Activated CD4-positive, alpha-beta memory T cell treated with anti-CD3 and anti-CD28 coated beads, Interleukin-2, amount 10 ng/mL, durations not matched to agents 7 days and 5 days (primary cell): ENCODE measurements around the gene PPM1H. TPM values are rescaled to one million over a fixed set of nuclear protein-coding genes. Genes with fewer than 3 reads are reported as not detected.

Source experiments
- CTCF ChIA-PET: fragments of 350-600 bp; sonication (Branson Sonifier 250); formaldehyde crosslinking; loops from one replicate; lab custom pipeline; 2021; ENCODE audit warnings: antibody characterized with exemption, inconsistent platforms; lab: Charles Lee
- POLR2A ChIA-PET: fragments of 350-600 bp; sonication (Branson Sonifier 250); formaldehyde crosslinking; loops from one replicate; lab custom pipeline; 2021; ENCODE audit warnings: antibody characterized with exemption; lab: Charles Lee
- DNase-seq: peaks from one replicate; pipeline ENCODE4 v3.0.0-alpha.2; 2020
- H3K27ac Mint-ChIP-seq: one replicate; pipeline ENCODE4 v1.8.0; 2021; ENCODE audit warnings: mild to moderate bottlenecking, mixed read lengths
- H3K27me3 Mint-ChIP-seq: one replicate; pipeline ENCODE4 v1.8.0; 2021; ENCODE audit warnings: mixed read lengths
- H3K36me3 Mint-ChIP-seq: one replicate; pipeline ENCODE4 v1.8.0; 2021; ENCODE audit warnings: low read depth, mixed read lengths
- H3K4me1 Mint-ChIP-seq: one replicate; pipeline ENCODE4 v1.8.0; 2021; ENCODE audit warnings: mixed read lengths
- H3K4me3 Mint-ChIP-seq: one replicate; pipeline ENCODE4 v1.8.0; 2021; ENCODE audit warnings: mild to moderate bottlenecking, mixed read lengths
- H3K9me3 Mint-ChIP-seq: one replicate; pipeline ENCODE4 v1.8.0; 2021; ENCODE audit warnings: mixed read lengths
- total RNA-seq, 2 experiments: library from RNA; stranded (reverse); gene quantifications; one replicate each; pipeline ENCODE4 v1.2.3, GENCODE V29; 2021

The PPM1H gene
- total RNA-seq, 2 experiments from 2014 or later = not detected

DNA sequence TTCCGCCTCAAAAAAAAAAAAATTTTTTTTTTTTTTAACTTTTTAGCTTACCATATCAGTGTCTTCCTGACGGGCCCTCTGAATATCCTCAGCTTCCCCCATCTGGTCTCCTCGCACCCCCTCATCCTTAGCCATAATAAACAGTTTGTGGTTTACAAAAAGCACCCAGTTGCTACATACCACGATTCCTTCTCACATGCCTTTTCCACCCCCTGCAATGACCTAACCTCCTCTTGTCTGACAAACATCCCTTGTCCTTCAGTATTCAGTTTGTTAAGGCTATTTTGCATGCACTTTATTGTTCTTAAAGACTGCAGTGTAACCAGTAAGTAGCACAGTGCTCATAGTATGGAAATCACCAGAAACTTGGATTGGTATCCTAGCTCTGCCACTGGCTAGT, 88.5 kb downstream of the PPM1H start:
- POLR2A ChIA-PET = no interaction called here
- peaks cover 4% of the 10 kb centered on the region for H3K27me3 Mint-ChIP-seq
- H3K27ac Mint-ChIP-seq = no peak overlapping the region
- H3K4me1 Mint-ChIP-seq = no peaks in the 10 kb centered on the region
- DNase-seq = no peak
- H3K4me3 Mint-ChIP-seq = no peak overlapping the region
- no peaks in the 10 kb centered on the region for H3K9me3 Mint-ChIP-seq
- CTCF ChIA-PET = no interaction called here
- H3K36me3 Mint-ChIP-seq = no peaks in the 10 kb centered on the region

DNA sequence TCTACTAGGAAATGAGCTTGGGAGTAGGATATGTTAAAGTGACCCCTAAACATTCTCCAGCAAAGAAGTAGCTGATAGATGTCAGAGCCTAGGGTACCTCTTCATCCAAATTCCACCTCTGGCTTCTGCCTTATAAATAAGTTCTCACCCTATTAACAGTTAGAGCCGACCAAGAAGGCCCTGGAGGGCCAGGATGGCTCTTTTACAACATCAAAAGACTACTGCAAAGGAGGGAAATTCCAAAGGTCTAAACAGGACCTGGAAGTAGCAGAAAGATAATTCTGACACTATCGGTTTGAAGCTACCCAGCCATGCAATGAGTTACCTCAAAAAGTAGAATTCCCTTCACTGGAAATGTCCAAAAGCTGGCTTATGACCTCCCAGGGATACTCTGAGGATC, 90.0 kb downstream of the PPM1H start:
- no peaks in the 10 kb centered on the region for H3K36me3 Mint-ChIP-seq
- no peaks in the 10 kb centered on the region for H3K9me3 Mint-ChIP-seq
- H3K4me1 Mint-ChIP-seq = no peaks in the 10 kb centered on the region
- H3K27ac Mint-ChIP-seq = no peak overlapping the region
- ChIA-PET CTCF (interaction anchor here (1.2 kb wide), 1 partner anchor 10 kb away, joined by 4 read pairs; no protein-coding TSS in a partner anchor), POLR2A (no interaction called here)
- peaks cover 16% of the 10 kb centered on the region for H3K27me3 Mint-ChIP-seq
- DNase-seq = no peak
- H3K4me3 Mint-ChIP-seq = no peak overlapping the region

DNA sequence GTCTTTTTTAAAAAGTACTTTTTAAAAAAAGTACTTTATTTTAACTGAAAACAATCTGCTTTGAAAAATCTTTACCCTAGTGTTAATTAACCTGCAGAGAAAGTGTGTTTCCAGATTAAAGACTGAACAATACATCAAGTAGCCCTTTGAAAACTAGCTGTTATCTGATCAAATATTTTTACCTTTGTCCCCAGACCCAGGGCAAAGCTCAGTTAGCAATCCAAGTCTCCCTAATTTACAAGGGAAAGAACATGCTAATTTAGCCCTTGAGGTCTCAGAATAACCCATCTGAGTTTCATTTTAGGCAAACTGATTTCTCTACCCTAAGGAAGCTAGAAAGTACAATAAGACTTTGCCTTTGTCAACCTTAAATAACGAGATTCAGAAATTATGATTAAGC, 91.2 kb downstream of the PPM1H start:
- Mint-ChIP-seq H3K9me3 (no peaks in the 10 kb centered on the region), H3K27ac (no peak overlapping the region), H3K4me1 (no peaks in the 10 kb centered on the region), H3K4me3 (no peak overlapping the region), H3K36me3 (no peaks in the 10 kb centered on the region), H3K27me3 (peaks cover 18% of the 10 kb centered on the region)
- no peak for DNase-seq
- POLR2A ChIA-PET = no interaction called here
- CTCF ChIA-PET = no interaction called here

DNA sequence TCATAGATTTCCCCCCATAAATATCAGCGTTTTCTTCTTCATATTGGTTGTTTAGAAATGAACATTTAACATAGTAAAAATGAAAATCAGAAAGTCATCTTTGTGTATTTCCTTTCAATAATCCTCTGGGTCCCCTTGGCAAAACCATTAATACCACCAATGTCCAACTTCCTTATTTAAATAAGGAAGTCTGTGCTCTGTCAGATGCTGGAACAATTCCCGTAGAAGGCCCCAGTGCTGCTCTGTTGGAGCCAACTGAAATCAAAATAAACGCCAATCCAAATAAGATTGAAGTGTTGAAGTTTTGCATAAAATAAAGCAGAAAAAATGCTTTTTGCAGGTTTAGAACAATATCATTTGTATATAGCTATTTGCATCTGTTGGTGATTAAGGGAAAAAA, 93.1 kb downstream of the PPM1H start:
- H3K9me3 Mint-ChIP-seq = no peaks in the 10 kb centered on the region
- POLR2A ChIA-PET = no interaction called here
- CTCF ChIA-PET = no interaction called here
- no peaks in the 10 kb centered on the region for H3K4me1 Mint-ChIP-seq
- peaks cover 24% of the 10 kb centered on the region for H3K27me3 Mint-ChIP-seq
- no peak for DNase-seq
- no peaks in the 10 kb centered on the region for H3K36me3 Mint-ChIP-seq
- H3K27ac Mint-ChIP-seq = no peak overlapping the region
- H3K4me3 Mint-ChIP-seq = no peak overlapping the region

DNA sequence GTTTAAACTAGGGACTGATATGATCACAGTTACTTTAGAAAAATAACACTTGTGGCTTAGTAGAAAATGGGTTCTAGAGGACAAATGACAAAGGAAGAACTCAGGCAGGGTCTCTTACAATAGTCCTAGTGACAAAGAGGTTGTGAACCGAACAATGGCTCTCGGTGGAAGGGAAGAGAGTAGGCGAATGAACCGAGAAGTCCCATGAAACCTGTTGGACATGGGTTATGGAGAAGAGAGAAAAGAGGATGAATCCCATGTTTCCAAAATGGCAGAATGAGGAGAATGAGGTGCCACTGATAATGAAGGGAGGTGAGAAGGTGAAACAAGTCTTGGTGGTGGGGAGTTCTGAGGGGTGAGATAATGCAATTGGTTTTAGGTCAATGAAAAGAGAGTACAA, 94.1 kb downstream of the PPM1H start:
- H3K9me3 Mint-ChIP-seq = no peaks in the 10 kb centered on the region
- no peak overlapping the region for H3K4me3 Mint-ChIP-seq
- ChIA-PET POLR2A (no interaction called here), CTCF (no interaction called here)
- H3K36me3 Mint-ChIP-seq = no peaks in the 10 kb centered on the region
- no peak for DNase-seq
- no peaks in the 10 kb centered on the region for H3K4me1 Mint-ChIP-seq
- H3K27ac Mint-ChIP-seq = no peak overlapping the region
- peaks cover 29% of the 10 kb centered on the region for H3K27me3 Mint-ChIP-seq

DNA sequence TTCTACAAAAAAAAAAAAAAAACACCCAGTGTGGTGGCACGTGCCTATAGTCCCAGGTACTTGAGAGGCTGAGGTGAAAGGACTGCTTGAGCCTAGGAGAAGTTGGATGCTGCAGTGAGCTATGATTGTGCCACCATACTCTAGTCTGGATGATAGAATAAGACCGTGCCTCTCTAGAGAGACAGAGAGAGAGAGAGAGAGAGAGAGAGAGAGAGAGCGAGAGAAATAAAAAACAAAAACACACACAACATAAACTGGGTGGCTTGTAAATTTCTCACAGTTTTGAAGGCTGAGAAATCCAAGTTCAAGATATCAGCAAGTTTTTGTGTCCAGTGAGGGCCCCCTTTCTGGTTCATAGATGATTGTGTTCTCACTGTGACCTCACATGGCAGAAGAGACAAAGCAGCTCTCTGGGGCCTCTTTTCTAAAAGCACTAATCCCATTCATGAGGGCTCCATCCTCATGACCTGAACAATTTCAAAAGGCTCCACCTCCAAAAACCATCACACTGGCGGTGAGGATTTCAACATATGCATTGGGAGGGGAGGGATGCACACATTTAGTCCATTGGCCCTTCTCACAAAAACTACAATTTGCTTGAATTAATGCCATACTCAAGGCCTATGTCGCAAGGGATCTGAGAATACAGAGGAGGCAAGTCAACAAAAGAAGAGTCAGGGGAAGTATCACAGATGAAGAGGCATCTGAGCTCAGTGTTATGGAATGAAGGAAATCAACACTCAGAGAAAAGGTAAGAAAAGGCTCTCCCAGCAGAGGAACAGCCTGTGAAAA, 94.9 kb downstream of the PPM1H start:
- ChIA-PET POLR2A (interaction anchor here (0.7 kb wide), 1 partner anchor 455 kb away, joined by 3 read pairs; no protein-coding TSS in a partner anchor), CTCF (no interaction called here)
- Mint-ChIP-seq H3K9me3 (no peaks in the 10 kb centered on the region), H3K4me3 (no peak overlapping the region), H3K4me1 (no peaks in the 10 kb centered on the region), H3K27ac (no peak overlapping the region), H3K36me3 (no peaks in the 10 kb centered on the region), H3K27me3 (peaks cover 30% of the 10 kb centered on the region)
- DNase-seq = no peak

DNA sequence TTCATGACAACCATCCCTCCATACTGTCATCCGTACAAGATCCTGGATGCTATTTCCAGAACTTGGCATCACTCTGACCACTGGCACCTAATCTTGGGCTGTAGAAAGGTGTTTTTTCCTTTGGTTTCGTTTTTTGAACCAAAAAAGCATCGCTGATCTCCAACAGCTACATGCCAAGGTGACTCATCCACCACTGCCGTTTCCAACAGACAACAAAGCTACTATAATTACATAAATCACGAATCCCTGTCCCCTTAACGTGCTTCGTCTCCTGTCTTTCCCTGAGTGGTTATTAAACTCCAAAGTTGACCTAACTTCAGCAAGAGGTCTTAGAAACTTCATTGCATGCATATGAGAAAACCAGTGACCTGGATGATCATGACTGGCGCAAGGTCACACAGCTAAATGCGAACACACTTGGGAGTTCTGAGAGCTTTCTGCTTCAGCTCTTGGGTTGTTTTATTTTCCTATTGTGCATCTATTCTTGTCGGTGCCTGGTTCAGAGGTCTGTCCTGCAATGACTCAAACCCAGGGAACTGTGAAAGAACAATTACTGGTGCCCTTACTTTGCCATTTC, 99.9 kb downstream of the PPM1H start:
- Mint-ChIP-seq H3K36me3 (no peaks in the 10 kb centered on the region), H3K4me1 (no peaks in the 10 kb centered on the region), H3K27ac (no peak overlapping the region), H3K4me3 (no peak overlapping the region), H3K9me3 (no peaks in the 10 kb centered on the region), H3K27me3 (peaks cover 20% of the 10 kb centered on the region)
- CTCF ChIA-PET = interaction anchor here (1.0 kb wide), 1 partner anchor 10 kb away, joined by 4 read pairs; no protein-coding TSS in a partner anchor
- no peak for DNase-seq
- POLR2A ChIA-PET = no interaction called here

DNA sequence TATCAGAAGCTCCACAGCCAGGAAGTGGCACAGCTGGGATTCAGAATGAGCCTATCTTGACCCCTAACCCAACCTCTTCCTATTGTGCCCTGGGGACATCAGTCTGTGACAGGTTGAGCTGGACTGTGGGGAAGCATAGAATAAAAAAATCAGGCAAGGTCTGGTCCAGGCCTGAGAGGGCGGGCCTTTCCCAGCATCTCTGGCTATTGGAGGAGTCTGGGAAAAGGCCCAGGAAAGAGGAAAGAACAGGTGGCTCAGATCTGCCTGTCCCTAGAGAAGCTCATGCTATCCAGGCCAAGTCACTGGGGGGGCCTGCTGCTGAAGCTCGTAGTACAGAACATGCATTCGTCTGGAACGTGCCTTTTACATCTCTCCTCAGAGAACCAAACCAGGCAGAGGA, 100.5 kb downstream of the PPM1H start:
- DNase-seq = no peak
- ChIA-PET CTCF (no interaction called here), POLR2A (no interaction called here)
- no peaks in the 10 kb centered on the region for H3K36me3 Mint-ChIP-seq
- no peak overlapping the region for H3K27ac Mint-ChIP-seq
- no peaks in the 10 kb centered on the region for H3K9me3 Mint-ChIP-seq
- H3K4me1 Mint-ChIP-seq = no peaks in the 10 kb centered on the region
- peaks cover 16% of the 10 kb centered on the region for H3K27me3 Mint-ChIP-seq
- H3K4me3 Mint-ChIP-seq = no peak overlapping the region

DNA sequence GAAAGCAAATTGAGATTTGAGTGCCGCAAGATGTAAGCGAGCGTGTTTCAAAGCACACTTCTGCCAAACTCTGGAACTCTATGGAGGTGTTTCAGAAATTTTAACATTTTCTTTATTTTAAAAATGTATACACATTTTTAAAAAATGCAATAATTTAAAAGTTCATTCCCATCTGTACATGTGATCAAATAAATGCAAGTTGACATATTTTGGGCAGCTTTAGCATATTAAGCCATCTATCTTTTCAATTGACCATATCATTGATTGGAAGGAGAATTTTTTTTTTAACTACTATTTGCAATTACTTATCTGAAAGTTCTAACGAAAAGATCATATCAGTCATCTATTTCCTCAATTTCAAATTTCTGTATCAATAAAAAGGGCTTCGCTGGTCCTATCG, 101.3 kb downstream of the PPM1H start:
- Mint-ChIP-seq H3K4me3 (no peak overlapping the region), H3K27ac (no peak overlapping the region), H3K36me3 (no peaks in the 10 kb centered on the region), H3K9me3 (no peaks in the 10 kb centered on the region), H3K27me3 (peaks cover 16% of the 10 kb centered on the region), H3K4me1 (no peaks in the 10 kb centered on the region)
- ChIA-PET CTCF (interaction anchor here (0.9 kb wide), 1 partner anchor 20 kb away, joined by 3 read pairs; no protein-coding TSS in a partner anchor), POLR2A (no interaction called here)
- no peak for DNase-seq

DNA sequence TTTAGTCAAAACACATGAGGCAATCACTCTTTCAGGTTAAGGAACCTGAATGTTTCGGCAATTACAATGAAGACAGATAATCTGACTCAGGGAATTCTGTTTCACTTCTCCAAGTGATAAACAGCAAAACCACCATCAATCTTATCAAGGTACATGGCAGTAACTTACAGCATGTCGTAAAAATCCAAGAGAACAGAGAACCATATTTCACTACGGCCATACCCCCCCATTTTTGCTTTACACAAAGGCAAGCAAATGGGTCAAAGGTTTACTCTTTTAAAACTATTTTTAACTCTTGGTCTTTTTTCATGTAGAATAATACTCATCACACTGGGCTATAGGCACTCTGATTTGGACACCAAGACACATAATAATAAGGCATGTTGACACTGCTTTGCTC, 102.4 kb downstream of the PPM1H start:
- POLR2A ChIA-PET = no interaction called here
- no peak for DNase-seq
- Mint-ChIP-seq H3K27ac (no peak overlapping the region), H3K9me3 (no peaks in the 10 kb centered on the region), H3K4me3 (no peak overlapping the region), H3K4me1 (no peaks in the 10 kb centered on the region), H3K27me3 (peaks cover 12% of the 10 kb centered on the region), H3K36me3 (no peaks in the 10 kb centered on the region)
- CTCF ChIA-PET = no interaction called here

DNA sequence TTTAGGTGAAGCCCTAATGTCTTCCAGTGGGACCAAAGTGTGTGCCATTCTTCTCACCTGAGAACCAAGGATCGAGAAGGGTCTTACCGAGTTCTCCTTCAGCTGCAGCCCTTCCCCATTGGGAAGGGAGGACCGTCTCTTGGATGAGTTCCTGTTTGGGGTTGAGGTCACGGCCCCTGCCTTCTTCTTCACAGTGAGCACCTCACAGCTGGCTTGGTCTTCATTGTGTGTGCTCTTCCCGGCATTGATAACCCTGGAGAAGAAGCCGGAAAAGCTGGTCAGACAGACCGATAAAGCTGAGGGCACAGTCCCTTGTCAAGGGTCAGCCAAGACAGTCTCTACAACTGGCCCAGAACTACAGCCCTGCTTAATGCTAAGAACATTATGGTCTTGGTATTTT, 102.9 kb downstream of the PPM1H start:
- Mint-ChIP-seq H3K9me3 (no peaks in the 10 kb centered on the region), H3K4me3 (no peak overlapping the region)

DNA sequence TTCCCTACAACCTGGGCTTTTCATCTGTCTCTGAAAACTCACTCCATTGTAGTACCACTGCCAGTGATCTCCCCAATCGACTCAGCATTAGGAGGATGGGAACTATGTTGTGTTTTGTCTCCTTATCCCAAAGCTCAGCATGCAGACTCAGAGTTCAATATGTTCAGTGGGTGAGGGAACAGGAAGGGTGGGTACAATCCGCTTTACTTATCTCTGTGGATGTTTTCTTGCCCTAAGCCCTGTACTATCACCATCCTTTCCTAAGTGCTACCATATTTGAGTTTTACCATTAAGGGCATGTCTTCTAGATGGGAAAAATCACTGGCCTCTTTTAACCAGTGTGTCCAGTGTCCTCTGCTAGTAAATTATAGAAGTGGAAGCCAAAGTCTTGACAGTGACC, 107.1 kb downstream of the PPM1H start:
- H3K9me3 Mint-ChIP-seq = no peaks in the 10 kb centered on the region
- ChIA-PET CTCF (no interaction called here), POLR2A (interaction anchor here (1.0 kb wide), 1 partner anchor 225 kb away, joined by 3 read pairs; no protein-coding TSS in a partner anchor)
- no peaks in the 10 kb centered on the region for H3K4me1 Mint-ChIP-seq
- no peak for DNase-seq
- H3K36me3 Mint-ChIP-seq = no peaks in the 10 kb centered on the region
- no peak overlapping the region for H3K27ac Mint-ChIP-seq
- peaks cover 8% of the 10 kb centered on the region for H3K27me3 Mint-ChIP-seq
- no peak overlapping the region for H3K4me3 Mint-ChIP-seq

More for the DNA sequence above, 102.9 kb downstream of the PPM1H start:
- POLR2A ChIA-PET = no interaction called here
- Mint-ChIP-seq H3K4me1 (no peaks in the 10 kb centered on the region), H3K27ac (no peak overlapping the region), H3K36me3 (no peaks in the 10 kb centered on the region), H3K27me3 (peaks cover 11% of the 10 kb centered on the region)
- no peak for DNase-seq
- CTCF ChIA-PET = no interaction called here

DNA sequence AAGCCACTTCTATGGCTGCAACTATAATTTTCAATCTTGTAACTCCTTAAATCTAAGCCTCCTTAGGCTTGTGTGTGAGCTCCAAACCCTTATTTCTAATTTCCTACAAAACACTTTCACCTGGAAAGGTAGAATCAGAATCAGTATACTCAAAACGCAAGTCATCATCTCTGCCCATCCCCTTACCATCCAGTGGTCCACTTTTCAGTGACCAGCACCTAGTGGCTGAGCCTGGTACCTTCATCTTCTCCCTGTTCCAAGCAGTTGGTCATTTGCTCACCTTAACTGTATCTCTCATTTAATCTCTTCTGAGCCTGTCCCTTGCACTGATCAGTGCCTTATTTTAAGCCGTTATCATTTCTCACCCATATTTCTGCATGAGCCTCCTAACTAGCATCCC, 107.9 kb downstream of the PPM1H start:
- ChIA-PET POLR2A (no interaction called here), CTCF (no interaction called here)
- Mint-ChIP-seq H3K27me3 (peaks cover 14% of the 10 kb centered on the region), H3K36me3 (no peaks in the 10 kb centered on the region), H3K9me3 (no peaks in the 10 kb centered on the region), H3K27ac (no peak overlapping the region), H3K4me3 (no peak overlapping the region), H3K4me1 (no peaks in the 10 kb centered on the region)
- no peak for DNase-seq
